ENCODE results near the gene HSPBP1.
A peak's percentile ranks its signal among the peaks of the same experiment; 100 is the strongest.
"Not testable (repeated sequence)": the region's sequence is repeated elsewhere in the genome, so short reads cannot be mapped to it uniquely, and the experiment has no call there.

The HSPBP1 gene

DNA sequence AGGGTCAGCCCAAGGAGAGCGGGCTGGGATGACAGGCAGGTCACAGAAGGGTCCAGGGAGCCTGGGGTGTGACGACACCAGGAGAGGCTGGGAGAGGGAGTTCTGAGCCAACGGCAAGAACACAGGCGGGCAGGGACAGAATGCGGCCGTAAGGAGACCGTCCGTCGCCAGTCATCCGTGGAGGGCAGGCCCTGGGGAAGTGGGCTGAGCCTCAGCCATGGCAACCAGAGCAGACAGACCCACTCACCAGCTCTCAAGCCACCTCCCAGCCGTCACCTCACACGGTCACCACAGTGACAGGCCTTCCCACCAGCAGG is 47.7 kb downstream of the HSPBP1 start:
- DNase-seq (ENCODE audit: low read depth), result no peak

DNA sequence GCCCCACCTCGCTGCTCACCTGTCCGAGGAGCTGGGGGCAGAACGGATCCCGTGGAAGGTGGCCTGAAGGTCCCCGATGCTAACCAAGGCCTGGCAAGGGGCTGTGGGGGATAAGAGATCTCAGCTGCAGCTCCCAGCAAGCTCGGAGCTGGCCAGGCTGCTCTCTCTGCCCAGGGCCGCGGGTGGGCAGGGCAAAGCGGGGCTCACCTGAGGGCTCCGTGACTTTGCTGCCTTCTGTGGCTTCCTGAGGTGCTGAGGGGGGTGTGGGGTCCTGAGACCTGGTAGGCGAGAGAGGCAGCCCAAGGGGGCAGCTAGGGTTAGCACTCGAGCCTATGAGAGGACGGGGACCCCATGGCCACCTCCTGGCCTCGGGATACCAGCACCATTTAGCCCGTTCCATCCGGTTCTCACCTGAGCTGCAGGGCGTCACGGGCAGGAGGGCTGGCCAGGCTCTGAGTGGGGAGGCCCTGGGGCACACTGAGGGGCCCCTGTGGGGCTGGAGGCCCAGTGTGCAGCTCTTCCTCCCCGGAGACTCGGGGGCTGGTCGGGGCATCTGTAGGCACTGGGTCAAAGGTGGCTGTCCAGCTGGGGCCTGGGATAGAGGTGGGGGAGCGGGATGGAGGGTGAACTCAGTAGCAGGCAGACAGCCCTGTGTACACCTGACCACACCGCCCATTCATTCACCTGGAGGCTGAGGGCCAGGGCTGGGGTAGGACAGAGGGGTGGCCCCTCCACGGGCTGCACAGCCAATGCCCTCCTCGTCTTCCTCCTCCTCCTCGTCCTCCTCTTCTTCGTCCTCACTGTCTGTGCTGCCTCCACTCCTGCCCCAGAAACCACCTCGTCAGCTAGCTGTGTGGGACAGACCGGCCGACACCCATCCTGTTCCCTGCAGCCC is 48.3 kb downstream of the HSPBP1 start:
- DNase-seq (ENCODE audit: low read depth), result no peak

DNA sequence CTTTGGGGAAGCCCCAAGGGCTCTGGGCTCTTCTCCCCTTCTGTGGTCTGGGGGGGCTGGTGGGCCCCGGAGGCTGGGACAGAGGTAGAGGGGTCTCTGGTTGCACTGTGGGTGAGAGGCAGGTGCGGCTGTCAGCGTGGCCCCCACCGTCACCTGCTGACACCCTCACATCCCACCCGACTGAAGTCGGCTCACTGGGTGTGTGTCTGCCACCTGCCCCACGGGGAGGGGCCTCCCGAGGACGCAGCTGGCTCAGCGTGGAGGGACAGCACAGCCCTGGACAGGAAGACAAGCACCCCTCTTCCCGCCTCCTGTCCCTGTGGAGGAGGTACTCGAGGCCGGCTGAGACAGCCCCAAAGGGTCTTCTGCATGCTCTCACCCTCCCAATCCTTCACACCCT is 49.1 kb downstream of the HSPBP1 start:
- DNase-seq (ENCODE audit: low read depth), result no peak

DNA sequence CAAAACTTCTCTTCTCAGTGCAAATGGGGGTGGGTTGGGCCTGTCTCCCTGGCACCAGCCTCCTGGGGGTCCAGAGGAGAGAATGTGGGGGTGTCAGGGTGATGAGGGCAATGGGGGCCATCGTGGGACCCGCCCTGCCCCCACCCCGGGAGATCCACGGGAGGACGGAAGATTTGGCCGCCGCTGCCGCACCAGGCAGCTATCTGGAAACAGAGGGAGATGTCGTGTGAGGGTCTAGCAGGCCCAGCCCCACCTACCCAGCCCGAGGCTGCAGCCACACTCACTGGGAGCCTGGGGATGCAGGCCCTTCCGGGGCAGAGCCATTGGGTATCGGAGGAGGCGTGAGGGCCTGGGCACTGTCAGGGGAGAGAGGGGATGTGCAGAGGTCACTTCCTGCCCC is 49.6 kb downstream of the HSPBP1 start:
- DNase-seq (ENCODE audit: low read depth), result no peak

DNA sequence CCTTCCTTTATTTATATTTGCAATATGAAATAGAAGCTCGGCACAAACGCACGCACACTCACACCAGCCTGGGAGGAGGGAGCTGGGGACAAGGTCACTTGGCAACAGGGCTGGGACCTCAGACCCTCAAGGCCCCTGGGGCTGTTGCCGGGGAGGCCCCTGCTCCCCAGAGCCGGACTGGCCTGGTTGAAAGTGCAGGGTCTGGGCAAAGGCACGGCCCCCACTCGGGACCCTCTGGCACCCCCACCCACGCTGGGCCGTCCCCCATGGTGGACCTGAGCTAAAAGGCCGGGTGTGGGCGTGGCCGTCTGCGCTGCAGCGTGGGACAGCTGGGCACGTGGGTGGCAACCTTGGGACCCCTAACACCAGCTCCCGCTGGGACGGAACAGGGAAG is 50.1 kb downstream of the HSPBP1 start:
- DNase-seq (ENCODE audit: low read depth), result no peak

DNA sequence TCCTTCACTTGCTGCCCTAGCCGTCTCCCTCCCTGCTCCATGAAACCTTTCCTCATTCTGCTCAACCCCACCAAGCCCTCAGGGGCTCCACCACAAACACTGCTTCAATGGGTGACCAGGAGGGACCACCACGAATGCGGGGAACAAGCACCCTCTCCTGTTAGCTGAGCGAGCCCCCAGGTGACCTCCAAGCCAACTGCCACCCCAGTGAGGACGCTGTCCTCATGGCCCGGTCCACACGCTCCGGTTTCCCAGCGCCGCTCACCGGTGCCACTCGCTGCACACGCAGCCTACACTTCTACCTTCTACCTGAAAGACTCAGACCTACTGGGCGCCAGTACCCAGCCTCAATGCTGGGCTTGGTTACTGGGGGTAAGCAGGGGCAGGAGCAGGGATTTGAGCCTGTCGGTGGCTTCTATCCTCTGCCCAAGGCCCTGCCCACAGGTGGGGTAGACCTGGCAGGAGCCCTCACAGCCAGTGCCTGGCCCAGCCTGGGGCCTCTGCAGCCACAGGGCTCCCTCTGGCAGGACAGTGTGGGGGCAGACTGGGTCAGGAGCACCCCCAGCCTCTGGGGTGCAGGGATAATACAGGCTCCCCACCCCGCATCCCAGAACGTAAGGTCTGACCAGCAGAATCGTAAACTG is 50.6 kb downstream of the HSPBP1 start:
- DNase-seq (ENCODE audit: low read depth), result no peak

DNA sequence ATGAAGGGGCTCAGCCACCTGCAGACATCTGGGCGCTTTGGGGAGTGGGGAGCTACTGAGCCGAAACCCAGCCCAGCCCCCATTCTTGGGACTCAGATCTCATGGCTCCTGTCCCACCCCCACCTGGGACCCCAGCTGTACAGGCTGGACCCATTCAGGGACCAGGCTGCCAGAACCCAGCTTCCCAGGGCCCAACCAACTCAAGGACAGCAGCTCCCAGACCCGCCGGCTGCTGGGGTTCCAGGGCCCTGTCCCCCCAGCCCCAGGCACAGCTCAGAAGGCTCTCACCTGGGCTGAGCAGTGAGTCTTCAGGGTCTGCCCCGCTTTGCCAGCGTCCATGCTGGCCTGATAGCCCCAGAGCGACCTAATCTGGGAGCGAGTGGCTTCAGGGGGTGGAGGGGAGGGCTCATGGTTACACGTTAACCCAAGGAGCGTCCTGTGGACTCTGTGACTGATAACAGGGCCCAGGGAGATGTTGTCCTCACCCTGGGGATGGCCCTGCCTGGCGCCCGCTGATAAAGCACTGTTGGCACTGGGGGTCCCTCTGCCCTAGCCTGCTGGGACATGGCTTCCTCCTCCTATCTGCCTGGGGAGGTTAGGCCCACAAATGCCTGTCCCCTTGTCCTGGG is 51.4 kb downstream of the HSPBP1 start, which contains the start of gene TMEM86B:
TSS of gene TMEM86B (minus strand) at position 361 of the 629 bp plus-strand sequence. CDS start at position 339, 22 bp downstream.
- no peak for DNase-seq (ENCODE audit: low read depth)

DNA sequence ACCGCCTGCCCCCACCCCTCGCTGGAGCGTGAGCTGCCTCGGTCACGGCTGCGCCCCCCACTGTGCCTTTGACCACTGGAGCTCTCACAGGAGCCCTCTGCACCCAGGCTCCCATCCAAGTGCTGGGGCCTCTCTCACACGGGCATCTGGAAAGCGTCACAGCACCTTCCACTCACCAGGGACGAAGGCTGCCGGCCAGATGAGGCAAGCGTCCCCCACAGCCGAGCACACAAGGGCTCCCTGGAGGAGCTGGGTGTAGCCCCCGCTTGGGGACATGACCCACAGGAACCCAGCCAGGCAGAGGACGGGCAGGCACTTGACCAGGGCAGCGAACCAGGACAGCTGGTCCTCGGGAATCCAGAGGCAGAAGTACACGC is 51.9 kb downstream of the HSPBP1 start:
- DNase-seq (ENCODE audit: low read depth), result no peak

DNA sequence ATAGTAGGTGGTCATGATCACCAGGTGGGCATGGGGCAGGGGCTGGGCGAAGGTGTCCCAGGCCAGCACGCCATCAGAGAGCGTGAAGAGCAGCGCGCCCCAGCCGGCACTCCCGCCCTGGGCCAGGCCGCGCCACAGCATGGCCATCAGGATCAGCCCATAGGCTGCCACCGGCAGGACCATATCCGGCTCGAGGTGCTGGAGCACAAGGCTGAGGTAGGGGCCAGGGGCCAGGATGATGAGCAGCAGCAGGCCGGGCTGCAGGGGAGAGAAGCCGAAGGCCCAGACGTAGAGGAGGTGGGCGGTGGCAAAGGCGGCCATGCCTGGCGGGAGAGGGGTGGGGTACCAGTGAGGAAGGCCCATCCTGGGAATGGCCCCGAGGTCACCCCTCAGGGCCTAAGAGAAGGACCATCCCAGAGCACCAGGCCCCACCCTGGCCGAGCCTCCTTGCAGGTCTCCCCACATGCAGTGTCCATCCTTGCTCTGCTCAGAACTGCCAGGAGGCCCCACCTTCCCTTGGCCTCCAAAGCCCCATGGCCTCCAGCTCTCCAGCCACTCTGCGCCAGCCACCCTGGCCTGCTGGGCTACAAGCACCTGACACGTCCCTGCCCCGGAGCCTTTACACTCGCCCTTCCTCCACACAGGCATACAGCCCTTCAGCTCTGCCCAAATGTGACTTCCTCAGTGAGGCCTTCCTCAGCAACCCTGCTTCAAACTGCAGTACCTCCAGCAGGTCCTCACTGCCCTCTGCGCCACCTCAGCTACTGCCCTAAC is 52.5 kb downstream of the HSPBP1 start:
- no peak for DNase-seq (ENCODE audit: low read depth)

DNA sequence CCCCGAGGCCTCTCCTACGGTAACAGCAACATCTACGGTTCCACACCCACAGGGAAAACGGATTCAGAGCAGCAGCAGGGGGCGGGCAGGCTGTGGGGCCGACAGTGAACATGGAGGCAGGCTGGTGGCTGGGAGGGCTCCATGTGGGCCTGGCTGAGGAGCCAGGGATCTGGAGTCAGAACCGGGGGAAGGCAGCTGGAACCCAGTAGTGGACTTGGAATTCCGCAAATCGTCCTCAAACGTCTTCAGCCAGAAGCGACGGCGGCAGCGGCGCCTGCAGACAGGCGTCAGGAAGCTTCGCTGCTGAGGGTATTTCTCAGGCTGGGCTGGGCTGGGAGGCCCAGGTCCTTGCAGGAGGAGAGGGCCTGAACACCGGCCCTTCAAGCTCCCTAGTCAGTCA is 53.1 kb downstream of the HSPBP1 start:
- DNase-seq (ENCODE audit: low read depth), result no peak

DNA sequence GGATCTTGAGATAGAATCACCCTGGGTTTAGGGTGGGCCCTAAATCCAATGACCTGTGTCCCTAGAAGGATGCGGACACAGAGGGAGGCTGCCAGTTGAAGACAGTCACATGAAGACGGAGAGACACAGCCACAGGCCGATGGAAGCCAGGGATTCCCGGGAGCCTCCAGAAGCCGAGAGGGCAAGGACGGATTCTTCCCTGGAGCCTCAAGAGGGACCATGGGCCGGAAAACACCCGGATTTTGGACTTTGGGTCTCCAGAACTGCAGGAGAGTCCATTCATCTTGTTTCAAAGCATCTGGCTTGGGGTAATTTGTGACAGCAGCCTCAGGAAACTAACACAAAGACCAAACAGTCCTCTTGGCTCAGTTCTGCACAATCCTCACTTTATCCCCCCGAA is 53.6 kb downstream of the HSPBP1 start:
- no peak for DNase-seq (ENCODE audit: low read depth)

DNA sequence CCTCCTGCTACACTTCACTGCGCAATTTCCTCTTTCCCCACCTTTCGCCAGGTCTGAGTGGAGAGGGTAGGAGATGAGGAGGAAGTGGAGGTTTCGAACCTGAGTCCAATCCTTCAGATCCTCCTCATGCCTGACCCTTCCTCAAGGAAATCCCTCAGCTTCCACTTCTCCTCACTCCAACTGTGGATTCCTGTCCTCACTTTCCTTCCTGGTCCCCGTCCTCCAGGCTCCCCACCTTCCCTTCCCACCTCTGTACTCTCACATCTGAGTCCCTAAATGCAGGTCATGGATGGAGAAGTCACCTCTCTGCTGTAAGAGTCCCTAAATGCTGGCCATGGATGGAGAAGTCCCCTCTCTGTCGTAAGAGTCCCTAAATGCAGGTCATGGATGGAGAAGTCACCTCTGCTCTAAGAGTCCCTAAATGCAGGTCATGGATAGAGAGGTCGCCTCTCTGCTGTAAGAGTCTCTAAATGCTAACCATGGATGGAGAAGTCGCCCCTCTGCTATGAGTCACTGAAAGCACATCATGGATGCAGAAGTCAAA is 54.4 kb downstream of the HSPBP1 start:
- DNase-seq (ENCODE audit: low read depth), result no peak

DNA sequence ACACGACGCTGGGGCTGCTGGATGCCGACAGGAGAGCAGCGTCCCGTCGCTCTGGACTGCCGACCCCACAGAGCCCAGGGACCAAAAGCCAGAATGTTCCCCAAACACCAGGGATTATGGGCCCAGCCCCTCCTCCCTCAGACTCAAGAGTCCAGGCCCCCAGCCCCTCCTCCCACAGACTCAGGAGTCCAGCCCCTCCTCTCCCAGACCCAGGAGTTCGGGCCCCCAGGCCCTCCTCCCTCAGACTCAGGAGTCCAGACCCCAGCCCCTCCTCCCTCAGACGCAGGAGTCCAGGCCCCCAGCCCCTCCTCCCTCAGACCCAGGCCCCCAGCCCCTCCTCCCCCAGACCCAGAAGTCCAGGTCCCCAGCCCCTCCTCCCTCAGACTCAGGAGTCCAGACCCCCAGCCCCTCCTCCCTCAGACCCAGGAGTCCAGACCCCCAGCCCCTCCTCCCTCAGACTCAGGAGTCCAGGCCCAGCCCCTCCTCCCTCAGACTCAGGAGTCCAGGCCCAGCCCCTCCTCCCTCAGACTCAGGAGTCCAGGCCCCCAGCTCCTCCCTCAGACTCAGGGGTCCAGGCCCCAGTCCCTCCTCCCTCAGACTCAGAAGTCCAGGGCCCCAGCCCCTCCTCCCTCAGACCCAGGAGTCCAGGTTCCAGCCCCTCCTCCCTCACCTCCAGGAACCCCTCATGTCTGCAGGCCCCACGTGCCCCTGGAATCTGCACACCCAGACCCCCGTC is 55.1 kb downstream of the HSPBP1 start:
- DNase-seq (ENCODE audit: low read depth), result not testable (repeated sequence)

DNA sequence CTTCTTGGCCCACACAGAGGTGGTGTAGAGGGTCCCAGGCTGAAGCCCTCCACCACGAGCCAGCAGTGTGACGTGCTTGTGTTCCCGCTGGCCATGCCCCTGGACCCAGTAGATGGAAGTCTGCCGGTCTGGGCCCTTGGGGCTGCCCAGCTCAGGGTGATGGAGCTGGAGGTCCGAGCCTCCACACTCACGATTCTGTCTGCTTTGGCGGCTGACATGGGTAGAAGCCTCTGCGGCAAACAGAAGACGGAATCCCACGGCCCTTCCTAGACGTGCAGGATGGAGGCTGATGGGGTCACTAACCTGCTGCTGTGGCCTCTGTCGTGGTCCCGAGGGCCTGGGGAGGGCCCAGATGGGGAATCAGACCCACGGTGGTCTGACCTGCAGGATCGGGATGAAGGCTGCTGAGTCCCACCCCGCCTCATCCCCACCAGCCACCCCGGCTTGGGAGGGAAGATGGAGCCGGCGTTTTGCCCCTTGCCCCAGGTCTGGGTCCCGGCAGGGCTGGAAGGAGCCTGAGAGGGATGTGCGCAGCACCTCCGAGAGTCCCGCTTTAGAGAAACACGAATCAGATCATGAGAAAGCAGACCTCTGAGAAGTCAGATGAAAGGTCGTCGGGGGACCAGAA is 55.8 kb downstream of the HSPBP1 start:
- no peak for DNase-seq (ENCODE audit: low read depth)

DNA sequence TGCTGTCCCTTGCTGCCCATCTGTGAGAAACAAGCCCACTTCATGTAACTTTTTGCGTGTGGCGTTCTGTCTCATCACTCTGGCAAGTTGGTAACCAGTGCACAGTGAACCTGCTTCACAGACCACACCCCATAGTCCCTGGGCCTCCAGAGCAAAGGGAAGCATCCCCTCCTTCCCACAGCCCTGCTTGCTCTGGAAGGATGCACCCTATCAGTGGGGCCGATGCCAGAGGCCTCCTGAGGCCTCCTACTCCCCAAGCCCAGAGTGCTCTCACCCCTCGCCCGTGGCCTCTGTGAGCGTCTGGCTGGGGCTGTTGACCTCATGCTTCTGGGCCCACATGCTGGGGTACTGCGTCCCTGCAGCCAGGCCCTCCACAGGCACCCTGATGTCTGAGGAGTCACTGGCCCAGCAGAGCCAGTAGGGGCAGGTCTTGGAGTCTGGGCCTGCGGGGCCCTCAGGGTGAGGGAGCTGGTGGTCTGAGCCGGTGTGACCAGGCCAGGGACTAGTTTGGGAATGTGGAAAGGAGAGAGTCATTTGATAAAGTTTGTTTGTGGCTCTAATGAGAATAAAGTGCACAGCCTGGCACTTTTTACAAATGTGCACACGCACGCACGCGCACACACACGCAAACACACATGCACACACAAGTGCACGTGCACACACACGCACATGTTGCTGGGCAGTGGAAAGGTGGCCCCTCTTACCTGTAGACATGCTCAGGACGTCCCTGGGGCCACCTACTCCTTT is 56.4 kb downstream of the HSPBP1 start:
- DNase-seq (ENCODE audit: low read depth), result no peak

DNA sequence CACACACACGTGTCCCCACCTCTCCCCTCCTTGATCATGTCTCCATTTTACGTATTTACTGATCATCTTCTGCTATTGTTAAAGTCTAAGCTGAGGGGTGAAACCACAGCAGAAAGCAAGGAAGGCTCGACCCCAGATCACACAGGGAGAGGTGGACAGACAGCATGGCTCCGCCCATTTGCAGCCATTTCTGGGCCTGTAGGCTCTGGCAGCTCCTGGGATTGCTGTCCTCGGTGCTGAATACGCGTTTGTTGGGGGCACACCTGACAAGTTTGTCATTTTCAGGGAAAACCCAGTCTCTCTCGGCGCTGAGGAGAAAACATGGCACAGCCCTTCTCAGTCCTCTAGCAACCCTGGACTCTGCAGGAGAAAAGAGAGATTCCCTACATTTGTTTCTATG is 59.4 kb downstream of the HSPBP1 start:
- DNase-seq (ENCODE audit: low read depth), result no peak

DNA sequence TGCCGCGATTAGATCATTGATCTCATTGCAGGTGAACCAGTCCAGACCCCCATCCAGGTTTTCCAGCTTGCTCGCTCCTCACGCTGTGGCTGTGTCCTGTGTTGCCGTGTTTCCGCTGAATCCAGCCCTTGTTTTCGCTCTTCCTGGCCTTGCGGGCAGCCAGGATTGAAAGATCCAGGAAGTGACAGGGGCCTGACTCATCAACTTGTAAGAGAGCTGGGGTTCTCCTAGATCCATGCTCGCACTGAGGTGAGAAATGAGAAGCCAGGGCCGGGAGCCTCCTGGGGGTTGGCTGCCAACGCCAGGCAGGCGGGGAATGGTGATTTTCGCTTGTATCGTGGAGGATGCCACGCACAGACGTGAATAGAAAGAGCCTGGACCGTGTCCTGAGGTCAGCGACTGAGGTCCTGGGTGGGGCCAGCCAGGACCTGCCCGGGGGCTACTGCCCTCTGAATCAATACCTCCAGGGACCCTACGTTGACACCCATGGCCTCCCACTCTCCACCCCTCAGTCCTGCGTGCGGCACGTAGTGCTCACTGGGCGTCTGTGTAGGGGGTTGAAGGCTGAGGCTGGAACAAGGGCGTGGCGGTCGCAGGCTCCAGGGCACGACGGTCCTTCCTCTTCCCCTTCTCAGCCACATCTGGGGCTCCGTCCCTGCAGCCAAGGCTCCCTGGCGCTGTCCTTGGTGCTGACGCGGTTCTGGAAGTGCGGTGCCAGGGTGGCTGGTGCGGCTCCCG is 63.3 kb downstream of the HSPBP1 start:
- peak; percentile 99 for DNase-seq (ENCODE audit: low read depth)

DNA sequence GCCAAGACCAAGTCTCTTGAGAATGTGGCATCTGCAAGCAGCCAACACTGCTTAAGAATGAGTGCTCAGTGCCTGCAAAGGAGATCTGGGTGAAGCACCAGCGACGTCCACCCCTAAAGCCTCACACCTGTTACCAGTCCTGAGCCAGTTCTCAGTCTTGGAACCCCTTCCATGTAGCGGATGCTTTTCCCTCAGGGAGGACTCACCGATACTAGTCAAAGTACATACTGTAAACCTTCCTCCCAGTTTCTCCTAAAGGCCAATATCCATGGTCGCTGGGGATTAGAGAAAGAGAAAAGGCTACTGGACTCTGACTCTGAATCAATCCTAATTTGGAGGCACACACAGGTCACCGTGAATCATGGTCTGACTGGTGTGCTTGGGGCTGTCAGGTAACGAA is 66.4 kb downstream of the HSPBP1 start:
- DNase-seq (ENCODE audit: low read depth), result no peak

DNA sequence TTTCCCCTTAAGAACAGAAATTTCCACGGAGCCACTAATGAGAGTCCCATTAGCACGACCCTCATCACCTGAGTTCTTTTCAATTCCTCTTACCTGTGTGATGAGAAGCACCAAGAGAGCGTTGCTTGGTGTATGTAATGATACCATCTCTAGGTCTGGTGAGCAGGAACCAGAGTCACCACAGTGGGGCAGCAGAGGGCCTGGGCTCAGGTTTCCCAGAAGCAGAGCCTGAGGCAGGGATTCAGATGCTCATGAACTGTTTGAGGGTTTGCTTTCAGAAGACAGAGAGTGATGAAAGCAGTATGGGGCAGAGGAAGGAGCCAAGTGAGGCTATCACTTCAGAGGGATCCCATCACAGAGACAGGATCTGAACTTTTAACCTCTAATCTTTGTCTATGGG is 67.5 kb downstream of the HSPBP1 start:
- DNase-seq (ENCODE audit: low read depth), result no peak
